A549 treated with CORT108297 at 1 μM for 4 hours (cell line): ENCODE results near the gene MRPS27. TPM values are rescaled to one million over a fixed set of nuclear protein-coding genes. Genes with fewer than 3 reads are reported as not detected.

Experiments
- total RNA-seq: library from RNA; stranded (reverse); fragments of 200-300 nt; extraction: Qiagen RNA extraction; gene quantifications from 5 replicates; pipeline ENCODE4 v1.2.3, GENCODE V29; 2022

MRPS27 gene
- total RNA-seq = 52.7 to 57.7 TPM (median 56.0 TPM) in 5 replicates

DNA sequence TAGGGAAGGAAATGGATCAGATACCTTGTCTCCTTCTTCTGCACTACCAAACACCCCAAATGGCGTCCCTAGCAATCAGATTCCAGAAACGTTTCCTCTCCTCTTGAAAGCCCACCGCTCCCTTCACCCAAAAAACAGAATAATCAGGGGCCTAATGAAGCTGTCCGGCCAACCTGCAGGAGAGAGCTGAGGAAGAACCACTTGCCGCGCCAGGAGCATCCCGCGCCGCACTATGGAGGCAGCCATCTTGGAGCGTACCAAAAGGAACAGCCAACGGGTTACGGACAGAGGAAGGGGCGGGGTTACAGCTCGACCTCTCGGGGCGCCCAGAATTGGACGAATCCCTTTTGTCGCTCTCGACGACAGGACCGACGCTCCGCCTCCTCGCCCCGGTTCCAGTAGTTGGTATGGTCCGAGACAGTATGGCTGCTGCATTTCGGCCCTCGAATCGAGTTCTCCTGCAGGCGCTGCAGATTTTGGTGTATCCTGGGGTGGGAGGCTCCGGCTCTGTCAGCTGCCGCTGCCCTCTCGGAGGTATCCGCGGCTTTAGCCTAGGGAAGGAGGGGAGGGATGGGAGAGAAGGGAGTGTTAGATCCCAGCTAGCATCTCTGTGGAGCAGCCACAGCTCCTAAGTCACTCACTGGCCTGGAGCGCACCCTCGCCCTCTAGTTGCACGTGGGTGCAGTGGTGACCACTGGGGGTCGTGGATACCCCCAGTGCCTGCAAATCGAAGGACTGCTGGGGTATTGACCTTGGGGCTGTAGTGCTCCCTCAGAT lies at the start of gene MRPS27, which contains the start of gene PTCD2:
MRPS27 (minus strand) TSS at position 265 of the 777 bp plus-strand sequence; CDS start at position 246, 19 bp downstream.
PTCD2 (plus strand) TSS at position 398 of the 777 bp plus-strand sequence; CDS start at position 408, 10 bp downstream.

Other genes starting within 250 kb of the MRPS27 start
- 31.8 to 47.2 TPM (median 37.3 TPM) in 5 replicates for gene MAP1B, start 212.8 kb downstream of the MRPS27 start, total RNA-seq
- 10.2 to 12.1 TPM (median 10.9 TPM) in 5 replicates for gene PTCD2, start 133 bp upstream of the MRPS27 start, total RNA-seq
- not detected in 5 replicates for gene ZNF366, start 187.2 kb upstream of the MRPS27 start, total RNA-seq